Measurements from ENCODE around the gene ADGRF3. TPM values are rescaled to one million over a fixed set of nuclear protein-coding genes. Genes with fewer than 3 reads are reported as not detected.
A peak's percentile ranks its signal among the peaks of the same experiment; 100 is the strongest.

The ADGRF3 gene
- total and polyA plus RNA-seq, 9 of the 15 experiments (the other 6 are each of a cell fraction or from before 2014, with no cell fraction given) = 0.04 to 0.54 (median 0.16) TPM; not detected in 2

- ChIA-PET CTCF (ENCODE audit: low intra/inter-chr PET ratio) (no interaction called here), POLR2A (interaction anchor here (2.7 kb wide), 1 partner anchor 8 kb away, joined by 11 read pairs; the partner anchor contains the start of gene SELENOI)
- Histone ChIP-seq H3K27ac (ENCODE audit: extremely low read depth, low read depth, low read length) (no peak overlapping the region), H2AFZ (ENCODE audit: low read depth, low read length) (peak overlapping the region; percentile 54), H3K9me1 (ENCODE audit: control insufficient read depth, insufficient read depth, low read length) (no peaks in the 10 kb centered on the region), H3K79me2 (ENCODE audit: control insufficient read depth, insufficient read depth, low read length) (no peaks in the 10 kb centered on the region), H3K9ac (ENCODE audit: insufficient read depth in 1 of 2, low read depth in 2 of 2, low read length in 2 of 2) (no peak overlapping the region), H4K20me1 (replicated peaks; ENCODE audit: control insufficient read depth, insufficient read depth, low read length) (no peaks in the 10 kb centered on the region), H3K4me3 (no peak overlapping the region), H3K4me2 (ENCODE audit: insufficient read depth, low read length) (no peak overlapping the region), H3K27me3 (ENCODE audit: control insufficient read depth in 2 of 2, insufficient read depth in 2 of 2, low read length in 2 of 2) (no peaks in the 10 kb centered on the region), H3K9me3 (replicated peaks; ENCODE audit: control insufficient read depth, insufficient read depth, low read depth, low read length) (no peaks in the 10 kb centered on the region), H3K36me3 (ENCODE audit: control insufficient read depth, insufficient read depth, low read length) (no peaks in the 10 kb centered on the region), H3K4me1 (replicated peaks in 1 of 2; ENCODE audit: control insufficient read depth in 2 of 2, insufficient read depth in 2 of 2, low read length in 2 of 2) (peaks cover 2 to 18% of the 10 kb centered on the region in 2 experiments; a peak in 4 of 5 replicates)
- BruUV-seq (replicated peaks) = no TSS peak
- DNase-seq (ENCODE audit: extremely low read depth in 1 of 4, low spot score in 3 of 4) (no peak), ATAC-seq (no peak), FAIRE-seq (no peak)
- in situ Hi-C loops (cut with MboI) (no loop called here), intact Hi-C loops (cut with micrococcal nuclease) (no loop called here)
- 78% methylated on average over 2 of the region's 2 CpGs for WGBS (ENCODE audit: insufficient coverage, low coverage, missing lambda C conversion rate)
- TF ChIP-seq MAFG (tag; conservative IDR thresholded peaks at IDR 0.05) = peak; percentile 19; the same call in 1 of the 2 replicates
- no peak for TF ChIP-seq ETV6 (IDR thresholded peaks at IDR 0.05; ENCODE audit: borderline replicate concordance in 1 of 2, low read depth in 2 of 2, low read length in 1 of 2)
- TF ChIP-seq ETV6 (CRISPR knock-in tag; IDR thresholded peaks at IDR 0.05; ENCODE audit: borderline replicate concordance) = no peak
- no peak for TF ChIP-seq SAP30 (IDR thresholded peaks at IDR 0.05; ENCODE audit: borderline replicate concordance, insufficient read depth, low read depth, low read length, poor library complexity, severe bottlenecking)
- TF ChIP-seq, protein P1, sequence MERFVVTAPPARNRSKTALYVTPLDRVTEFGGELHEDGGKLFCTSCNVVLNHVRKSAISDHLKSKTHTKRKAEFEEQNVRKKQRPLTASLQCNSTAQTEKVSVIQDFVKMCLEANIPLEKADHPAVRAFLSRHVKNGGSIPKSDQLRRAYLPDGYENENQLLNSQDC (CRISPR knock-in tag; IDR thresholded peaks at IDR 0.05) = no peak
- no peak for TF ChIP-seq CBFB (CRISPR knock-in tag; IDR thresholded peaks at IDR 0.05)
- peak; percentile 62 for TF ChIP-seq C11orf30 (IDR thresholded peaks at IDR 0.05; ENCODE audit: low read depth)
- TF ChIP-seq ZNF316 (IDR thresholded peaks at IDR 0.05) = peak; percentile 70
- TF ChIP-seq IRF2 (CRISPR knock-in tag; IDR thresholded peaks at IDR 0.05) = no peak
- TF ChIP-seq NR0B1 (IDR thresholded peaks at IDR 0.05; ENCODE audit: partially characterized antibody) = no peak
- TF ChIP-seq MAFK (IDR thresholded peaks at IDR 0.05; ENCODE audit: low read length) = peak; percentile 13; the same call in 1 of the 2 replicates
- no peak for TF ChIP-seq HMG20A (CRISPR knock-in tag; conservative IDR thresholded peaks at IDR 0.05)
- TF ChIP-seq, protein P2, sequence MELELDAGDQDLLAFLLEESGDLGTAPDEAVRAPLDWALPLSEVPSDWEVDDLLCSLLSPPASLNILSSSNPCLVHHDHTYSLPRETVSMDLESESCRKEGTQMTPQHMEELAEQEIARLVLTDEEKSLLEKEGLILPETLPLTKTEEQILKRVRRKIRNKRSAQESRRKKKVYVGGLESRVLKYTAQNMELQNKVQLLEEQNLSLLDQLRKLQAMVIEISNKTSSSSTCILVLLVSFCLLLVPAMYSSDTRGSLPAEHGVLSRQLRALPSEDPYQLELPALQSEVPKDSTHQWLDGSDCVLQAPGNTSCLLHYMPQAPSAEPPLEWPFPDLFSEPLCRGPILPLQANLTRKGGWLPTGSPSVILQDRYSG (tag; conservative IDR thresholded peaks at IDR 0.05; ENCODE audit: low read depth) = no peak
- TF ChIP-seq PHF8 (IDR thresholded peaks at IDR 0.05; ENCODE audit: borderline replicate concordance, low read length) = no peak
- no peak for TF ChIP-seq AFF1 (IDR thresholded peaks at IDR 0.05; ENCODE audit: low read depth in 1 of 2, partially characterized antibody in 2 of 2)
- no peak for TF ChIP-seq EWSR1 (IDR thresholded peaks at IDR 0.05; ENCODE audit: borderline replicate concordance, low read depth, partially characterized antibody)
- TF ChIP-seq TCF3 (CRISPR knock-in tag; IDR thresholded peaks at IDR 0.05) = no peak
These were observed 9.3 kb downstream of the ADGRF3 start for GRCh38 chr2:26337298-26337697.
